GM12878 (cell line): ENCODE measurements around the gene ENGASE. TPM values are rescaled to one million over a fixed set of nuclear protein-coding genes. Genes with fewer than 3 reads are reported as not detected.
A peak's percentile ranks its signal among the peaks of the same experiment; 100 is the strongest.

Experiments used
- ATAC-seq: fragments of 200-7000 bp; cut with Tn5 transposase; 3 replicates; pipeline ENCODE4 v1.9.1; 2020; ENCODE audit warnings: mild to moderate bottlenecking, moderate library complexity
- BruUV-seq: library from RNA; stranded (reverse); fragments of 400-500 nt; replicated peaks from 2 replicates; lab custom pipeline; 2021; lab: Mats Ljungman, UMichigan
- CTCF ChIA-PET: fragments of 300-600 bp; sonication (Branson Sonifier 250); formaldehyde crosslinking; extraction: SDS; loops from one replicate; lab custom pipeline; 2021; ENCODE audit warnings: inconsistent platforms; lab: Yijun Ruan, JAX
- POLR2A ChIA-PET: fragments of 350-600 bp; formaldehyde crosslinking; extraction: SDS; loops from one replicate; lab custom pipeline; 2021; ENCODE audit warnings: inconsistent platforms; lab: Charles Lee
- RAD21 ChIA-PET: fragments of 300-600 bp; sonication (Branson Sonifier 250); formaldehyde crosslinking; loops from one replicate; lab custom pipeline; 2023; ENCODE audit warnings: antibody characterized with exemption; ENCODE audit not compliant: unreplicated experiment; lab: Charles Lee
- SMC1A ChIA-PET: fragments of 300-600 bp; sonication (Branson Sonifier 250); formaldehyde crosslinking; loops from one replicate; lab custom pipeline; 2023; ENCODE audit not compliant: unreplicated experiment, uncharacterized antibody; lab: Charles Lee
- DNase-seq: peaks from one replicate; pipeline ENCODE4 v3.0.0-alpha.2; 2011; ENCODE audit warnings: low read depth, low spot score
- FAIRE-seq: peaks from 3 replicates; lab custom pipeline; 2011; peaks lifted over from hg19 to GRCh38; lab: Jason Lieb, UNC
- H2AFZ ChIP-seq: 2 replicates; pipeline ENCODE4 v1.6.0; 2011; ENCODE audit warnings: low read depth, low read length, control low read depth; ENCODE audit not compliant: control insufficient read depth
- H3K27ac ChIP-seq: 2 replicates; pipeline ENCODE4 v1.5.1; 2011; ENCODE audit warnings: control low read depth; ENCODE audit not compliant: control insufficient read depth, insufficient read depth
- H3K27me3 ChIP-seq, 2 experiments: replicated peaks in 1 of 2; 2 replicates each; pipeline versions ENCODE4 v1.6.0 to v1.6.1; 2011; ENCODE audit warnings: low read length in 1 of 2; ENCODE audit not compliant: control insufficient read depth in 2 of 2, insufficient read depth in 2 of 2
- H3K36me3 ChIP-seq, 2 experiments: 2 replicates each; pipeline ENCODE4 v1.5.1; 2011; ENCODE audit warnings: low read length in 1 of 2; ENCODE audit not compliant: control insufficient read depth in 2 of 2, insufficient read depth in 2 of 2
- H3K4me1 ChIP-seq: 2 replicates; pipeline ENCODE4 v1.6.1; 2011; ENCODE audit warnings: mild to moderate bottlenecking, low read length, moderate library complexity, mixed read lengths; ENCODE audit not compliant: control insufficient read depth, insufficient read depth
- H3K4me2 ChIP-seq: 2 replicates; pipeline ENCODE4 v1.6.0; 2011; ENCODE audit warnings: control low read depth; ENCODE audit not compliant: control insufficient read depth, insufficient read depth
- H3K4me3 ChIP-seq: fragments of 200-600 bp; sonication (generic); 2 replicates; pipeline ENCODE4 v1.5.1; 2016
- H3K79me2 ChIP-seq: 2 replicates; pipeline ENCODE4 v1.6.0; 2011; ENCODE audit warnings: low read length; ENCODE audit not compliant: control insufficient read depth, insufficient read depth
- H3K9ac ChIP-seq: 2 replicates; pipeline ENCODE4 v1.8.0; 2011; ENCODE audit warnings: low read length, control low read depth, mixed read lengths; ENCODE audit not compliant: control insufficient read depth, insufficient read depth
- H3K9me3 ChIP-seq: replicated peaks from 3 replicates; pipeline ENCODE4 v1.5.1; 2011; ENCODE audit warnings: mild to moderate bottlenecking, low read length; ENCODE audit not compliant: control insufficient read depth, insufficient read depth
- H4K20me1 ChIP-seq: 2 replicates; pipeline ENCODE4 v1.6.0; 2011; ENCODE audit not compliant: control insufficient read depth, insufficient read depth
- EP300 ChIP-seq, 2 experiments: fragments of 150-350 bp in 1 of 2; IDR thresholded peaks; 2 replicates each; pipeline ENCODE4 v1.6.1; 2011 to 2012; ENCODE audit warnings: low read depth in 2 of 2, low read length in 2 of 2, borderline replicate concordance in 1 of 2, improper control_type of control experiment in 1 of 2, inconsistent platforms in 1 of 2; ENCODE audit not compliant: control insufficient read depth in 1 of 2
- FOS ChIP-seq: IDR thresholded peaks from 3 replicates; pipeline ENCODE4 v1.6.1; 2011; ENCODE audit warnings: borderline replicate concordance; ENCODE audit not compliant: insufficient read length; ENCODE audit errors: extremely low read depth
- POLR2A ChIP-seq: IDR thresholded peaks from 2 replicates; pipeline ENCODE4 v1.6.1; 2011; ENCODE audit warnings: low read depth, mild to moderate bottlenecking, low read length
- TCF12 ChIP-seq: IDR thresholded peaks from 2 replicates; pipeline ENCODE4 v1.6.1; 2011; ENCODE audit warnings: low read depth, mild to moderate bottlenecking, low read length
- WGBS: methylation state at CpG from one replicate; pipeline ENCODE4 v1.1.6; 2016; ENCODE audit warnings: low lambda C conversion rate; ENCODE audit not compliant: insufficient replicate concordance, insufficient coverage; ENCODE audit errors: missing lambda C conversion rate; 5-methylcytosine and 5-hydroxymethylcytosine counted together
- in situ Hi-C: fragments of 300-500 bp; cut with MboI; formaldehyde crosslinking; loops from 9 replicates; pipeline ENCODE4 v1.14.3; 2018; ENCODE audit warnings: mixed read lengths
- intact Hi-C: fragments of 100-400 bp; cut with micrococcal nuclease; formaldehyde crosslinking; loops from one replicate; pipeline ENCODE4 v1.14.2; 2022; ENCODE audit not compliant: unreplicated experiment
- polyA plus RNA-seq, 11 experiments: library from polyadenylated mRNA; depleted of rRNA in 4 of 11; unstranded in 6 of 11; stranded (reverse) in 5 of 11; fragments of >200 nt; fragmentation: Nextera tagmentation in 4 of 11; fragmentation: Illumina TruSeq in 1 of 11; extraction: Ambion mirVana in 4 of 11; extraction: Trizol in 1 of 11; gene quantifications; 1 replicate in 1 of 11; 2 replicates in 10 of 11; pipeline versions ENCODE4 v1.2.1 to v1.2.3, GENCODE V29; 2011 to 2016; ENCODE audit warnings: inconsistent platforms in 2 of 11, missing spikeins in 2 of 11, low read depth in 1 of 11
- total RNA-seq, 4 experiments: library from RNA; depleted of rRNA in 3 of 4; stranded (reverse); fragments of >200 nt in 3 of 4; fragmentation: Illumina TruSeq in 1 of 4; extraction: Trizol in 1 of 4; gene quantifications; 2 replicates each; pipeline versions ENCODE4 v1.2.1 to v1.2.3, GENCODE V29; 2013 to 2021
- TF ChIP-seq, protein P1 (sequence below): fragments of 150-350 bp; IDR thresholded peaks from 2 replicates; pipeline ENCODE4 v1.6.1; 2014; ENCODE audit warnings: mild to moderate bottlenecking, low read depth, low read length
- TF ChIP-seq, protein P2 (sequence below): fragments of 450-650 bp; IDR thresholded peaks from 2 replicates; pipeline ENCODE4 v1.6.1; 2017; ENCODE audit warnings: mild to moderate bottlenecking, moderate library complexity

Gene ENGASE
- total and polyA plus RNA-seq, 10 of the 15 experiments (the other 5 are each of a cell fraction or from before 2014, with no cell fraction given), result 0.18 to 28.9 (median 10.5) TPM

DNA sequence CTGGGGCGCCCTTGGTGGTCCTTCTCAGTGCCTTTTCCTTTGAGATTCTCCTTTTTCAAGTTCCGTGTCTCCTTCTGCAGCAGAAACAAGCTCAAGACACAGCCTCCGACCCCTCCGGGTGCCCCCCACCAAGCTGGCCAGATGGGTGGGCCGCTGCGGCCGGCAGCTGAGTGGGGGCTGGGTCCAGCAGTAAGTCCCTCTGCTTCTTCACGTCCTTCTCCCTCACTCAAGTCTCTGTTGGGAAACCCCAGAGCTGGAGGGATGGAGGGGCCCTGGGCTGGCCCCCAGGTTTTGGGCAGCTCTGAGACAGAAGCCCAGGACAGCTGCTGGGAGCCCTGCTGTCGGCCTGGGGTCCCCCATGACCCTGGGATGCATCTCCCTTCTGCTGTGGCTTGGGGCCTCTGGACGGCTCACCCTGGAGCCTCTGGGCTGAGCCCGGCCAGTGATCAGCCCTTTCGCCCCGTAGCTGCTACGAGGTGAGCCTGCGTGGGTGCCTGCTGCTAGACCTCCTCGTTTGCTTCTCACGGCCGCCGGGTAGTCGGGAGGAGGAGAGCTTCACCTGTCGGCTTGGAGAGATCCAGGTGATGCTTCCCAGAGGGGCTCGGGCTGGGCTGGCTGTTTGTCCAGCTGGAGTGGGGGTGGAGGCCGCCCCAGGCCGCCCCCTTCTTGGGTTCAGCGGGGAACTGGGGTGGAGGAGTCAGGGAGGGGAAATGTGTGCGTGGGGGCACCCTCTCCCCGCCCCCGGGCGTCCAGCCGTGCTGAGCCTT, 10.7 kb downstream of the ENGASE start:
- DNase-seq (no peak), FAIRE-seq (no peak), ATAC-seq (no peak)
- in situ Hi-C loops (no loop called here), intact Hi-C loops (no loop called here)
- H4K20me1 ChIP-seq, result peaks cover 3% of the 10 kb centered on the region; the same call in 1 of the 2 replicates
- H3K4me2 ChIP-seq, result no peak overlapping the region
- BruUV-seq, result no TSS peak
- H3K27ac ChIP-seq, result no peak overlapping the region
- POLR2A ChIA-PET, result no interaction called here
- no peaks in the 10 kb centered on the region for H3K4me1 ChIP-seq
- no peaks in the 10 kb centered on the region for H3K27me3 ChIP-seq
- TF ChIP-seq, protein P1, sequence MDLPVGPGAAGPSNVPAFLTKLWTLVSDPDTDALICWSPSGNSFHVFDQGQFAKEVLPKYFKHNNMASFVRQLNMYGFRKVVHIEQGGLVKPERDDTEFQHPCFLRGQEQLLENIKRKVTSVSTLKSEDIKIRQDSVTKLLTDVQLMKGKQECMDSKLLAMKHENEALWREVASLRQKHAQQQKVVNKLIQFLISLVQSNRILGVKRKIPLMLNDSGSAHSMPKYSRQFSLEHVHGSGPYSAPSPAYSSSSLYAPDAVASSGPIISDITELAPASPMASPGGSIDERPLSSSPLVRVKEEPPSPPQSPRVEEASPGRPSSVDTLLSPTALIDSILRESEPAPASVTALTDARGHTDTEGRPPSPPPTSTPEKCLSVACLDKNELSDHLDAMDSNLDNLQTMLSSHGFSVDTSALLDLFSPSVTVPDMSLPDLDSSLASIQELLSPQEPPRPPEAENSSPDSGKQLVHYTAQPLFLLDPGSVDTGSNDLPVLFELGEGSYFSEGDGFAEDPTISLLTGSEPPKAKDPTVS, result no peak
- TF ChIP-seq POLR2A, result 0 out of 2 replicates have a peak, but pooled peaks have one; percentile 5
- no peaks in the 10 kb centered on the region for H3K9me3 ChIP-seq
- 85% methylated on average over 27 of the region's 30 CpGs for WGBS
- H3K4me3 ChIP-seq, result no peak overlapping the region
- H3K36me3 ChIP-seq, result peaks cover 0 to 4% of the 10 kb centered on the region in 2 experiments; a peak in 3 of 4 replicates
- no peaks in the 10 kb centered on the region for H3K79me2 ChIP-seq
- RAD21 ChIA-PET, result interaction anchor here (5.5 kb wide), 1 partner anchor 307 kb away, joined by 41 read pairs; no protein-coding TSS in a partner anchor
- no peak overlapping the region for H2AFZ ChIP-seq
- SMC1A ChIA-PET, result interaction anchor here (0.9 to 1.5 kb wide), 2 partner anchors 23 to 308 kb away, joined by 3 read pairs; no protein-coding TSS in a partner anchor
- H3K9ac ChIP-seq, result no peak overlapping the region
- CTCF ChIA-PET, result interaction anchor here (1.1 to 1.5 kb wide), 6 partner anchors 11 to 307 kb away, joined by 3 to 8 read pairs (median 4); partner anchors contain the start of gene ENGASE

DNA sequence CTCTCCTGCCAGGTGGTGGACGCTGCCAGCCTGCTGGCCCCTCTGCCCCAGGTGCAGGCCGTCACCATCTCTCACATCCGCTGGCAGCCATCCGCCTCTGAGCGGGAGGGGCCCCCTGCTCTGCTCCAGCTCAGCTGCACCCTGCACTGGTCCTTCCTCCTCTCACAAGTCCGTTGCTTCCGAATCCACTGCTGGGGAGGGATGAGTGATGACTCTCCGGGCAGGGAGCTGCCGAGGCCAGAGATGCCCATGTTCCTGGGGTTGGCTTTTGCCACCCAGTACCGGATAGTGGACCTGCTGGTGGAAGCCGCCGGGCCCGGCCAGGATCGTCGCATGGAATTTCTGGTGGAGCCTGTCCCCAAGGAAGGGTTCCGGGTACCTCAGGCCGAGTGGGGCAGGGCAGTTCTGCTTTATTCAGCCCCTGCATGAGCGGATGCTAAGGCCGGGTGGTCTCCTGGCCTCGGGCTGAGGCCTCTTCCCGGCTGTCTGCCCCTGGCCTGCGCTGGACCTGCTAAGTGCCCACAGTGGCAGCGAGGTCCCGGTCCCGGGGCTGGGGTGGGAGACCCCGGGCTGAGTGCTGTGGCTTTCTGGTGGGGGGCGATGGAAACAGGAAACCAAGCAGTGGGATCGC, 11.4 kb downstream of the ENGASE start:
- no peak overlapping the region for H3K27ac ChIP-seq
- no peaks in the 10 kb centered on the region for H3K9me3 ChIP-seq
- no peak for DNase-seq
- no peak overlapping the region for H2AFZ ChIP-seq
- H3K4me3 ChIP-seq, result no peak overlapping the region
- H3K36me3 ChIP-seq, result peaks cover 0 to 4% of the 10 kb centered on the region in 2 experiments; a peak in 3 of 4 replicates
- WGBS, result 87% methylated on average over 28 of the region's 28 CpGs
- FAIRE-seq, result no peak
- H4K20me1 ChIP-seq, result peaks cover 3% of the 10 kb centered on the region; the same call in 1 of the 2 replicates
- no peak for ATAC-seq
- no peak overlapping the region for H3K4me2 ChIP-seq
- in situ Hi-C loops, result no loop called here
- RAD21 ChIA-PET, result interaction anchor here (5.5 kb wide), 1 partner anchor 306 kb away, joined by 41 read pairs; no protein-coding TSS in a partner anchor
- H3K27me3 ChIP-seq, result no peaks in the 10 kb centered on the region
- H3K9ac ChIP-seq, result no peak overlapping the region
- CTCF ChIA-PET, result interaction anchor here (0.9 to 3.6 kb wide), 9 partner anchors 9 to 315 kb away, joined by 3 to 59 read pairs (median 4); partner anchors contain the start of gene ENGASE
- no peaks in the 10 kb centered on the region for H3K4me1 ChIP-seq
- TF ChIP-seq TCF12, result no peak
- no peak for TF ChIP-seq EP300 (IDR thresholded peaks at IDR 0.05; ENCODE audit: borderline replicate concordance in 1 of 2, control insufficient read depth in 1 of 2, low read depth in 2 of 2, low read length in 2 of 2)
- TF ChIP-seq, protein P2, sequence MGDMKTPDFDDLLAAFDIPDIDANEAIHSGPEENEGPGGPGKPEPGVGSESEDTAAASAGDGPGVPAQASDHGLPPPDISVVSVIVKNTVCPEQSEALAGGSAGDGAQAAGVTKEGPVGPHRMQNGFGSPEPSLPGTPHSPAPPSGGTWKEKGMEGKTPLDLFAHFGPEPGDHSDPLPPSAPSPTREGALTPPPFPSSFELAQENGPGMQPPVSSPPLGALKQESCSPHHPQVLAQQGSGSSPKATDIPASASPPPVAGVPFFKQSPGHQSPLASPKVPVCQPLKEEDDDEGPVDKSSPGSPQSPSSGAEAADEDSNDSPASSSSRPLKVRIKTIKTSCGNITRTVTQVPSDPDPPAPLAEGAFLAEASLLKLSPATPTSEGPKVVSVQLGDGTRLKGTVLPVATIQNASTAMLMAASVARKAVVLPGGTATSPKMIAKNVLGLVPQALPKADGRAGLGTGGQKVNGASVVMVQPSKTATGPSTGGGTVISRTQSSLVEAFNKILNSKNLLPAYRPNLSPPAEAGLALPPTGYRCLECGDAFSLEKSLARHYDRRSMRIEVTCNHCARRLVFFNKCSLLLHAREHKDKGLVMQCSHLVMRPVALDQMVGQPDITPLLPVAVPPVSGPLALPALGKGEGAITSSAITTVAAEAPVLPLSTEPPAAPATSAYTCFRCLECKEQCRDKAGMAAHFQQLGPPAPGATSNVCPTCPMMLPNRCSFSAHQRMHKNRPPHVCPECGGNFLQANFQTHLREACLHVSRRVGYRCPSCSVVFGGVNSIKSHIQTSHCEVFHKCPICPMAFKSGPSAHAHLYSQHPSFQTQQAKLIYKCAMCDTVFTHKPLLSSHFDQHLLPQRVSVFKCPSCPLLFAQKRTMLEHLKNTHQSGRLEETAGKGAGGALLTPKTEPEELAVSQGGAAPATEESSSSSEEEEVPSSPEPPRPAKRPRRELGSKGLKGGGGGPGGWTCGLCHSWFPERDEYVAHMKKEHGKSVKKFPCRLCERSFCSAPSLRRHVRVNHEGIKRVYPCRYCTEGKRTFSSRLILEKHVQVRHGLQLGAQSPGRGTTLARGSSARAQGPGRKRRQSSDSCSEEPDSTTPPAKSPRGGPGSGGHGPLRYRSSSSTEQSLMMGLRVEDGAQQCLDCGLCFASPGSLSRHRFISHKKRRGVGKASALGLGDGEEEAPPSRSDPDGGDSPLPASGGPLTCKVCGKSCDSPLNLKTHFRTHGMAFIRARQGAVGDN, result no peak
- TF ChIP-seq POLR2A, result peak; percentile 13; the same call in 1 of the 2 replicates
- no peak for TF ChIP-seq FOS
- TF ChIP-seq, all 136 proteins: peak for 1
- intact Hi-C loops, result no loop called here
- H3K79me2 ChIP-seq, result no peaks in the 10 kb centered on the region
- ChIA-PET POLR2A (no interaction called here), SMC1A (no interaction called here)
- BruUV-seq, result no TSS peak
